Measurements from ENCODE around the gene STK32B.

Gene STK32B

GRCh38 chr4:5458676-5459075, 407.4 kb downstream of the STK32B start:
- no peak for DNase-seq

GRCh38 chr4:5459236-5459635, 408.0 kb downstream of the STK32B start:
- DNase-seq, result no peak

GRCh38 chr4:5460106-5460801, 409.0 kb downstream of the STK32B start:
- DNase-seq, result no peak

GRCh38 chr4:5461477-5461876, 410.2 kb downstream of the STK32B start:
- no peak for DNase-seq

- DNase-seq, result no peak
These were observed 411.1 kb downstream of the STK32B start for GRCh38 chr4:5462254-5462835.

GRCh38 chr4:5462896-5463295, 411.6 kb downstream of the STK32B start:
- no peak for DNase-seq

GRCh38 chr4:5463361-5463760, 412.1 kb downstream of the STK32B start:
- DNase-seq, result no peak

GRCh38 chr4:5463936-5464650, 412.8 kb downstream of the STK32B start:
- DNase-seq, result no peak

GRCh38 chr4:5465529-5465928, 414.2 kb downstream of the STK32B start:
- DNase-seq, result no peak

GRCh38 chr4:5465956-5466355, 414.7 kb downstream of the STK32B start:
- no peak for DNase-seq

- no peak for DNase-seq
These were observed 415.8 kb downstream of the STK32B start for GRCh38 chr4:5467111-5467510.

- no peak for DNase-seq
These were observed 418.0 kb downstream of the STK32B start for GRCh38 chr4:5469151-5469775.

GRCh38 chr4:5469861-5470260, 418.6 kb downstream of the STK32B start:
- DNase-seq, result no peak

GRCh38 chr4:5470318-5471198, 419.3 kb downstream of the STK32B start:
- no peak for DNase-seq

- DNase-seq, result no peak
These were observed 419.9 kb downstream of the STK32B start for GRCh38 chr4:5471206-5471605.

- DNase-seq, result no peak
These were observed 420.4 kb downstream of the STK32B start for GRCh38 chr4:5471691-5472090.

- no peak for DNase-seq
These were observed 420.9 kb downstream of the STK32B start for GRCh38 chr4:5472160-5472591.

- no peak for DNase-seq
These were observed 421.8 kb downstream of the STK32B start for GRCh38 chr4:5473125-5473524.

- no peak for DNase-seq
These were observed 423.5 kb downstream of the STK32B start for GRCh38 chr4:5474756-5475155.

GRCh38 chr4:5477613-5478012, 426.3 kb downstream of the STK32B start:
- DNase-seq, result no peak

- no peak for DNase-seq
These were observed 426.9 kb downstream of the STK32B start for GRCh38 chr4:5478169-5478568.

- no peak for DNase-seq
These were observed 427.4 kb downstream of the STK32B start for GRCh38 chr4:5478697-5479096.
